IMR-90 (cell line): ENCODE results near the gene NT5C. TPM values are rescaled to one million over a fixed set of nuclear protein-coding genes. Genes with fewer than 3 reads are reported as not detected.

ENCODE experiments used
- ATAC-seq: fragments of 200-7000 bp; cut with Tn5 transposase; 2 replicates; pipeline ENCODE4 v1.9.1; 2020; ENCODE audit warnings: low read depth, mild to moderate bottlenecking, moderate library complexity
- BruUV-seq: library from RNA; stranded (reverse); fragments of 400-500 nt; replicated peaks from 2 replicates; lab custom pipeline; 2021; lab: Mats Ljungman, UMichigan
- CTCF ChIA-PET: fragments of 300-600 bp; formaldehyde crosslinking; extraction: SDS; loops from one replicate; lab custom pipeline; 2021; ENCODE audit warnings: antibody characterized with exemption; lab: Yijun Ruan, JAX
- POLR2A ChIA-PET: fragments of 300-600 bp; sonication (Branson Sonifier 250); formaldehyde crosslinking; loops from one replicate; lab custom pipeline; 2022; ENCODE audit warnings: antibody characterized with exemption; ENCODE audit not compliant: unreplicated experiment; lab: Charles Lee
- DNase-seq: peaks from one replicate; pipeline ENCODE4 v3.0.0; 2013
- H2AFZ ChIP-seq: replicated peaks from 2 replicates; pipeline ENCODE3; 2013; ENCODE audit warnings: low read length, mild to moderate bottlenecking; ENCODE audit not compliant: poor library complexity
- H2AK5ac ChIP-seq: 2 replicates; pipeline ENCODE4 v1.6.1; 2013; ENCODE audit warnings: low read depth, low read length, inconsistent platforms
- H2AK9ac ChIP-seq: replicated peaks from 2 replicates; pipeline ENCODE3; 2013; ENCODE audit warnings: mild to moderate bottlenecking, low read depth, low read length, moderate library complexity; ENCODE audit not compliant: poor library complexity
- H2BK120ac ChIP-seq: 2 replicates; pipeline ENCODE4 v1.6.1; 2013; ENCODE audit warnings: low read depth, low read length, inconsistent platforms
- H2BK15ac ChIP-seq: 3 replicates; pipeline ENCODE4 v1.6.1; 2013; ENCODE audit warnings: low read depth, low read length, inconsistent platforms
- H2BK20ac ChIP-seq: 2 replicates; pipeline ENCODE4 v1.6.1; 2013; ENCODE audit warnings: low read depth, mild to moderate bottlenecking, inconsistent platforms, low read length, moderate library complexity
- H2BK5ac ChIP-seq: 2 replicates; pipeline ENCODE4 v1.6.1; 2013; ENCODE audit warnings: mild to moderate bottlenecking, low read depth, low read length, inconsistent platforms; ENCODE audit not compliant: poor library complexity, severe bottlenecking
- H3K14ac ChIP-seq: replicated peaks from 2 replicates; pipeline ENCODE4 v1.6.1; 2013; ENCODE audit warnings: low read depth, low read length, inconsistent platforms
- H3K18ac ChIP-seq: 2 replicates; pipeline ENCODE4 v1.6.1; 2013; ENCODE audit warnings: low read depth, low read length, control low read depth
- H3K23ac ChIP-seq: 2 replicates; pipeline ENCODE4 v1.6.1; 2013; ENCODE audit warnings: low read depth, low read length, inconsistent platforms
- H3K27ac ChIP-seq: 2 replicates; pipeline ENCODE4 v1.5.1; 2013; ENCODE audit warnings: mild to moderate bottlenecking, control low read depth, low read length; ENCODE audit not compliant: insufficient read depth
- H3K27me3 ChIP-seq: 2 replicates; pipeline ENCODE4 v1.6.1; 2013; ENCODE audit warnings: low read length; ENCODE audit not compliant: control insufficient read depth, insufficient read depth
- H3K36me3 ChIP-seq: 2 replicates; pipeline ENCODE4 v1.6.1; 2013; ENCODE audit warnings: low read length, mixed read lengths; ENCODE audit not compliant: control insufficient read depth, insufficient read depth
- H3K4ac ChIP-seq: 2 replicates; pipeline ENCODE4 v1.6.1; 2013; ENCODE audit warnings: low read depth, low read length, inconsistent platforms
- H3K4me1 ChIP-seq: 2 replicates; pipeline ENCODE4 v1.6.1; 2013; ENCODE audit warnings: low read length, mixed read lengths; ENCODE audit not compliant: control insufficient read depth, insufficient read depth
- H3K4me2 ChIP-seq: 2 replicates; pipeline ENCODE4 v1.6.1; 2013; ENCODE audit warnings: low read depth, mild to moderate bottlenecking, control low read depth, low read length, moderate library complexity
- H3K4me3 ChIP-seq: 2 replicates; pipeline ENCODE4 v1.5.1; 2013; ENCODE audit warnings: low read depth, mild to moderate bottlenecking, control low read depth, low read length, moderate library complexity; ENCODE audit not compliant: insufficient read depth
- H3K56ac ChIP-seq: 2 replicates; pipeline ENCODE4 v1.6.1; 2013; ENCODE audit warnings: low read length, inconsistent platforms; ENCODE audit not compliant: insufficient read depth; ENCODE audit errors: extremely low read depth
- H3K79me1 ChIP-seq, 2 experiments: 2 replicates each; pipeline ENCODE4 v1.6.1; 2013; ENCODE audit warnings: low read length in 2 of 2, inconsistent platforms in 1 of 2, low read depth in 1 of 2
- H3K9ac ChIP-seq: 2 replicates; pipeline ENCODE4 v1.6.1; 2013; ENCODE audit warnings: low read depth, low read length, control low read depth
- H3K9me1 ChIP-seq: 2 replicates; pipeline ENCODE4 v1.6.1; 2013; ENCODE audit warnings: low read length, inconsistent platforms; ENCODE audit not compliant: insufficient read depth
- H3K9me3 ChIP-seq: 2 replicates; pipeline ENCODE4 v1.6.1; 2013; ENCODE audit warnings: low read length; ENCODE audit not compliant: control insufficient read depth, insufficient read depth
- H4K20me1 ChIP-seq: 2 replicates; pipeline ENCODE4 v1.6.1; 2013; ENCODE audit warnings: low read length, inconsistent platforms; ENCODE audit not compliant: insufficient read depth
- H4K5ac ChIP-seq: 2 replicates; pipeline ENCODE4 v1.6.1; 2013; ENCODE audit warnings: mild to moderate bottlenecking, low read depth, low read length, control low read depth
- H4K8ac ChIP-seq, 2 experiments: 2 replicates each; pipeline ENCODE4 v1.6.1; 2013; ENCODE audit warnings: low read depth in 2 of 2, low read length in 2 of 2, control low read depth in 1 of 2, inconsistent platforms in 1 of 2
- H4K91ac ChIP-seq: 2 replicates; pipeline ENCODE4 v1.6.1; 2013; ENCODE audit warnings: low read depth, low read length, inconsistent platforms; ENCODE audit not compliant: insufficient read depth
- BHLHE40 ChIP-seq: fragments of 150-350 bp; IDR thresholded peaks from 2 replicates; pipeline ENCODE4 v1.6.1; 2016; ENCODE audit warnings: mild to moderate bottlenecking, low read depth, low read length
- CEBPB ChIP-seq: IDR thresholded peaks from 2 replicates; pipeline ENCODE4 v1.6.1; 2012; ENCODE audit warnings: low read depth, low read length, improper control_type of control experiment
- CHD1 ChIP-seq: IDR thresholded peaks from 2 replicates; pipeline ENCODE4 v1.6.1; 2012; ENCODE audit warnings: low read depth, low read length, improper control_type of control experiment
- FOS ChIP-seq: fragments of 150-350 bp; IDR thresholded peaks from 2 replicates; pipeline ENCODE4 v1.6.1; 2016; ENCODE audit warnings: low read depth, low read length
- MAFK ChIP-seq: IDR thresholded peaks from 2 replicates; pipeline ENCODE4 v1.6.1; 2012; ENCODE audit warnings: low read depth, low read length, improper control_type of control experiment
- MAZ ChIP-seq: IDR thresholded peaks from 2 replicates; pipeline ENCODE4 v1.6.1; 2012; ENCODE audit warnings: low read depth, mild to moderate bottlenecking, low read length, improper control_type of control experiment, moderate library complexity, borderline replicate concordance
- MXI1 ChIP-seq: IDR thresholded peaks from 2 replicates; pipeline ENCODE4 v1.6.1; 2012; ENCODE audit warnings: low read depth, mild to moderate bottlenecking, low read length, moderate library complexity, borderline replicate concordance
- NFE2L2 ChIP-seq: fragments of 150-350 bp; IDR thresholded peaks from 2 replicates; pipeline ENCODE4 v1.6.1; 2016; ENCODE audit warnings: low read depth, mild to moderate bottlenecking, low read length
- POLR2A ChIP-seq: IDR thresholded peaks from 2 replicates; pipeline ENCODE4 v1.6.1; 2012; ENCODE audit warnings: mild to moderate bottlenecking, low read depth, low read length
- RAD21 ChIP-seq: IDR thresholded peaks from 2 replicates; pipeline ENCODE4 v1.6.1; 2012; ENCODE audit warnings: low read length, improper control_type of control experiment
- RCOR1 ChIP-seq: IDR thresholded peaks from 2 replicates; pipeline ENCODE4 v1.6.1; 2012; ENCODE audit warnings: mild to moderate bottlenecking, low read length, improper control_type of control experiment; ENCODE audit not compliant: insufficient replicate concordance
- RFX5 ChIP-seq: IDR thresholded peaks from 2 replicates; pipeline ENCODE4 v1.8.0; 2012; ENCODE audit warnings: low read depth, mild to moderate bottlenecking, low read length, moderate library complexity
- SMC3 ChIP-seq: fragments of 150-350 bp; IDR thresholded peaks from 2 replicates; pipeline ENCODE4 v1.6.1; 2016; ENCODE audit warnings: low read depth, mild to moderate bottlenecking, antibody characterized with exemption, low read length, moderate library complexity
- WGBS, 2 experiments: methylation state at CpG; one replicate each; pipeline versions ENCODE4 v1.1.5 to v1.1.7; 2013; ENCODE audit warnings: missing lambda C conversion rate in 2 of 2; ENCODE audit not compliant: insufficient read length in 1 of 2; ENCODE audit errors: extremely low coverage in 2 of 2; 5-methylcytosine and 5-hydroxymethylcytosine counted together
- dilution Hi-C: fragments of 300-500 bp; cut with HindIII; formaldehyde crosslinking; loops from one replicate; pipeline ENCODE4 v1.14.3; 2018; ENCODE audit warnings: low sequenced_read_pairs; ENCODE audit not compliant: unreplicated experiment
- in situ Hi-C: fragments of 300-500 bp; cut with MboI; formaldehyde crosslinking; loops from 3 replicates; pipeline ENCODE4 v1.14.3; 2019; ENCODE audit warnings: low sequenced_read_pairs, inconsistent platforms, mixed read lengths
- intact Hi-C: fragments of 100-400 bp; cut with micrococcal nuclease; formaldehyde crosslinking; loops from 2 replicates; pipeline ENCODE4 v1.10.0; 2022
- polyA plus RNA-seq, 3 experiments: library from polyadenylated mRNA; depleted of rRNA; stranded (reverse); fragments of >200 nt; gene quantifications; 2 replicates each; pipeline ENCODE4 v1.2.3, GENCODE V29; 2012; ENCODE audit warnings: low replicate concordance in 1 of 3
- total RNA-seq: library from RNA; depleted of rRNA; stranded (reverse); fragments of >200 nt; gene quantifications from 2 replicates; pipeline ENCODE4 v1.2.3, GENCODE V29; 2012
- TF ChIP-seq, protein P1 (sequence below): fragments of 150-350 bp; IDR thresholded peaks from 2 replicates; pipeline ENCODE4 v1.6.1; 2017; ENCODE audit warnings: mild to moderate bottlenecking, antibody characterized with exemption, low read length, low read depth
- TF ChIP-seq, protein P2 (sequence below): fragments of 150-350 bp; IDR thresholded peaks from 2 replicates; pipeline ENCODE4 v1.6.1; 2016; ENCODE audit warnings: low read depth, mild to moderate bottlenecking, low read length, moderate library complexity, borderline replicate concordance
- TF ChIP-seq, protein P3 (sequence below): conservative IDR thresholded peaks from 2 replicates; pipeline ENCODE4 v1.5.1; 2012; ENCODE audit warnings: mild to moderate bottlenecking, low read depth, low read length, improper control_type of control experiment

The NT5C gene
- total and polyA plus RNA-seq, 2 of the 4 experiments (the other 2 are of a cell fraction), result 24.0 to 44.6 TPM

DNA sequence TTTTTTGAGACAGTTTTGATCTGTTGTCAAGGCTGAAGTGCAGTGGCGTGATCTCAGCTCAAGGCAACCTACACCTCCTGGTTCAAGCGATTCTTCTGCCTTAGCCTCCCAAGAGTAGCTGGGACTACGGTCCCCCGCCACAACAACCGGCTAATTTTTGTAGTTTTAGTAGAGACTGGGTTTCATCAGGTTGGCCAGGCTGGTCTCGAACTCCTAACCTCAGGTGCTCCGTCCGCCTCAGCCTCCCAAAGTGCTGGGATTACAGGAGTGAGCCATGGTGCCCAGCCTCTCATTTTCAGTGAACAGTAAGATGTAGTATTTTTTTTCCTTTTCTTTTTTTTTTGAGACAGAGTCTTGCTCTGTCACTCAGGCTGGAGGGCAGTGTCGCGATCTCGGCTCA, 43.5 kb upstream of the NT5C start:
- dilution Hi-C loops, result no loop called here
- no TSS peak for BruUV-seq
- H2AFZ ChIP-seq, result no peak overlapping the region
- H3K9me1 ChIP-seq, result peaks cover 3% of the 10 kb centered on the region; the same call in 1 of the 2 replicates
- no peak overlapping the region for H3K4me3 ChIP-seq
- DNase-seq (no peak), ATAC-seq (no peak)
- no peak overlapping the region for H2BK5ac ChIP-seq
- H2AK5ac ChIP-seq, result no peak overlapping the region
- ChIA-PET CTCF (no interaction called here), POLR2A (no interaction called here)
- H3K79me1 ChIP-seq, result peaks cover 14 to 66% of the 10 kb centered on the region in 2 experiments
- no peak overlapping the region for H3K27ac ChIP-seq
- no peak overlapping the region for H3K23ac ChIP-seq
- no peak overlapping the region for H3K56ac ChIP-seq
- peaks cover 45% of the 10 kb centered on the region for H4K20me1 ChIP-seq
- H3K9ac ChIP-seq, result no peak overlapping the region
- H3K4me1 ChIP-seq, result no peaks in the 10 kb centered on the region
- in situ Hi-C loops, result no loop called here
- H3K9me3 ChIP-seq, result no peaks in the 10 kb centered on the region
- H3K4ac ChIP-seq, result no peak overlapping the region
- no peak overlapping the region for H3K18ac ChIP-seq
- H2BK120ac ChIP-seq, result no peak overlapping the region
- no peak overlapping the region for H4K91ac ChIP-seq
- peaks cover 65% of the 10 kb centered on the region for H3K36me3 ChIP-seq
- TF ChIP-seq, protein P1, sequence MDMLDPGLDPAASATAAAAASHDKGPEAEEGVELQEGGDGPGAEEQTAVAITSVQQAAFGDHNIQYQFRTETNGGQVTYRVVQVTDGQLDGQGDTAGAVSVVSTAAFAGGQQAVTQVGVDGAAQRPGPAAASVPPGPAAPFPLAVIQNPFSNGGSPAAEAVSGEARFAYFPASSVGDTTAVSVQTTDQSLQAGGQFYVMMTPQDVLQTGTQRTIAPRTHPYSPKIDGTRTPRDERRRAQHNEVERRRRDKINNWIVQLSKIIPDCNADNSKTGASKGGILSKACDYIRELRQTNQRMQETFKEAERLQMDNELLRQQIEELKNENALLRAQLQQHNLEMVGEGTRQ, result no peak
- TF ChIP-seq BHLHE40, result no peak
- no peak for TF ChIP-seq RCOR1
- no peak for TF ChIP-seq SMC3
- no peak for TF ChIP-seq RAD21
- no peak for TF ChIP-seq NFE2L2
- TF ChIP-seq CHD1, result no peak
- no peak for TF ChIP-seq POLR2A
- TF ChIP-seq CEBPB, result no peak
- TF ChIP-seq, protein P2, sequence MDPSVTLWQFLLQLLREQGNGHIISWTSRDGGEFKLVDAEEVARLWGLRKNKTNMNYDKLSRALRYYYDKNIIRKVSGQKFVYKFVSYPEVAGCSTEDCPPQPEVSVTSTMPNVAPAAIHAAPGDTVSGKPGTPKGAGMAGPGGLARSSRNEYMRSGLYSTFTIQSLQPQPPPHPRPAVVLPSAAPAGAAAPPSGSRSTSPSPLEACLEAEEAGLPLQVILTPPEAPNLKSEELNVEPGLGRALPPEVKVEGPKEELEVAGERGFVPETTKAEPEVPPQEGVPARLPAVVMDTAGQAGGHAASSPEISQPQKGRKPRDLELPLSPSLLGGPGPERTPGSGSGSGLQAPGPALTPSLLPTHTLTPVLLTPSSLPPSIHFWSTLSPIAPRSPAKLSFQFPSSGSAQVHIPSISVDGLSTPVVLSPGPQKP, result no peak
- no peak for TF ChIP-seq MAZ
- no peak for TF ChIP-seq RFX5
- TF ChIP-seq FOS, result no peak
- TF ChIP-seq MXI1, result no peak
- no peak for TF ChIP-seq MAFK
- TF ChIP-seq, protein P3, sequence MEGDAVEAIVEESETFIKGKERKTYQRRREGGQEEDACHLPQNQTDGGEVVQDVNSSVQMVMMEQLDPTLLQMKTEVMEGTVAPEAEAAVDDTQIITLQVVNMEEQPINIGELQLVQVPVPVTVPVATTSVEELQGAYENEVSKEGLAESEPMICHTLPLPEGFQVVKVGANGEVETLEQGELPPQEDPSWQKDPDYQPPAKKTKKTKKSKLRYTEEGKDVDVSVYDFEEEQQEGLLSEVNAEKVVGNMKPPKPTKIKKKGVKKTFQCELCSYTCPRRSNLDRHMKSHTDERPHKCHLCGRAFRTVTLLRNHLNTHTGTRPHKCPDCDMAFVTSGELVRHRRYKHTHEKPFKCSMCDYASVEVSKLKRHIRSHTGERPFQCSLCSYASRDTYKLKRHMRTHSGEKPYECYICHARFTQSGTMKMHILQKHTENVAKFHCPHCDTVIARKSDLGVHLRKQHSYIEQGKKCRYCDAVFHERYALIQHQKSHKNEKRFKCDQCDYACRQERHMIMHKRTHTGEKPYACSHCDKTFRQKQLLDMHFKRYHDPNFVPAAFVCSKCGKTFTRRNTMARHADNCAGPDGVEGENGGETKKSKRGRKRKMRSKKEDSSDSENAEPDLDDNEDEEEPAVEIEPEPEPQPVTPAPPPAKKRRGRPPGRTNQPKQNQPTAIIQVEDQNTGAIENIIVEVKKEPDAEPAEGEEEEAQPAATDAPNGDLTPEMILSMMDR, result no peak
- no peak overlapping the region for H4K8ac ChIP-seq
- no CpG with 5 or more reads among the region's 11 CpGs for WGBS, 2 experiments
- no peak overlapping the region for H4K5ac ChIP-seq
- H2AK9ac ChIP-seq, result no peak overlapping the region
- H3K27me3 ChIP-seq, result no peaks in the 10 kb centered on the region
- no peak overlapping the region for H2BK15ac ChIP-seq
- H3K14ac ChIP-seq, result no peak overlapping the region
- intact Hi-C loops, result no loop called here
- H3K4me2 ChIP-seq, result no peak overlapping the region
- H2BK20ac ChIP-seq, result no peak overlapping the region
